ENCODE results near the gene PLAC9. TPM values are rescaled to one million over a fixed set of nuclear protein-coding genes. Genes with fewer than 3 reads are reported as not detected.

PLAC9 gene
- total RNA-seq, 1 donor from 2014 or later, result 1.5 TPM

- no peak overlapping the region for H2AFZ ChIP-seq (ENCODE audit: low read depth, low read length)
- Mint-ChIP-seq H3K9me3 (ENCODE audit: unreplicated experiment) (peaks cover 18% of the 10 kb centered on the region), H3K27me3 (ENCODE audit: low read depth, unreplicated experiment) (peaks cover 2% of the 10 kb centered on the region), H3K36me3 (ENCODE audit: low read depth, unreplicated experiment) (peaks cover 2% of the 10 kb centered on the region), H3K4me1 (ENCODE audit: low read depth, unreplicated experiment) (no peaks in the 10 kb centered on the region), H3K4me3 (ENCODE audit: unreplicated experiment) (no peak overlapping the region), H3K27ac (ENCODE audit: unreplicated experiment) (no peak overlapping the region)
- FAIRE-seq, result no peak
- H3K79me2 ChIP-seq (ENCODE audit: insufficient read depth, low read length), result no peaks in the 10 kb centered on the region
- H3K36me3 ChIP-seq (ENCODE audit: insufficient read depth, low read length), result no peaks in the 10 kb centered on the region
- no peaks in the 10 kb centered on the region for H4K20me1 ChIP-seq (ENCODE audit: insufficient read depth, low read length)
- no peak overlapping the region for H3K27ac ChIP-seq (ENCODE audit: low read depth, low read length)
- no peak overlapping the region for H3K4me2 ChIP-seq (ENCODE audit: low read length)
- DNase-seq (ENCODE audit: low read depth), result no peak
- H3K4me1 ChIP-seq (ENCODE audit: insufficient read depth, low read length), result no peaks in the 10 kb centered on the region
- peaks cover 12% of the 10 kb centered on the region for H3K9me3 ChIP-seq (ENCODE audit: insufficient read depth, low read depth, low read length)
- no peaks in the 10 kb centered on the region for H3K27me3 ChIP-seq (ENCODE audit: insufficient read depth, low read length)
- no peak overlapping the region for H3K9ac ChIP-seq (ENCODE audit: low read length)
- TF ChIP-seq EZH2 (IDR thresholded peaks at IDR 0.05; ENCODE audit: insufficient read depth, low read length) (no peak), CTCF (IDR thresholded peaks at IDR 0.05; ENCODE audit: insufficient read depth, low read depth, low read length) (no peak)
- no peak overlapping the region for H3K4me3 ChIP-seq (ENCODE audit: insufficient read depth, low read depth, low read length)
Observed at GRCh38 chr10:80110986-80111385, 21.5 kb upstream of the PLAC9 start.

GRCh38 chr10:80118669-80119068, 13.9 kb upstream of the PLAC9 start:
- Histone ChIP-seq H3K27me3 (ENCODE audit: insufficient read depth, low read length) (no peaks in the 10 kb centered on the region), H3K9ac (ENCODE audit: low read length) (no peak overlapping the region), H3K27ac (ENCODE audit: low read depth, low read length) (no peak overlapping the region), H2AFZ (ENCODE audit: low read depth, low read length) (no peak overlapping the region), H3K4me3 (ENCODE audit: insufficient read depth, low read depth, low read length) (no peak overlapping the region), H3K79me2 (ENCODE audit: insufficient read depth, low read length) (no peaks in the 10 kb centered on the region), H4K20me1 (ENCODE audit: insufficient read depth, low read length) (no peaks in the 10 kb centered on the region), H3K9me3 (ENCODE audit: insufficient read depth, low read depth, low read length) (no peaks in the 10 kb centered on the region), H3K4me1 (ENCODE audit: insufficient read depth, low read length) (no peaks in the 10 kb centered on the region), H3K4me2 (ENCODE audit: low read length) (no peak overlapping the region), H3K36me3 (ENCODE audit: insufficient read depth, low read length) (no peaks in the 10 kb centered on the region)
- no peaks in the 10 kb centered on the region for H3K4me1 Mint-ChIP-seq (ENCODE audit: low read depth, unreplicated experiment)
- FAIRE-seq (no peak), DNase-seq (ENCODE audit: low read depth) (no peak)
- no peak overlapping the region for H3K27ac Mint-ChIP-seq (ENCODE audit: unreplicated experiment)
- peaks cover 8% of the 10 kb centered on the region for H3K27me3 Mint-ChIP-seq (ENCODE audit: low read depth, unreplicated experiment)
- H3K9me3 Mint-ChIP-seq (ENCODE audit: unreplicated experiment), result no peaks in the 10 kb centered on the region
- H3K4me3 Mint-ChIP-seq (ENCODE audit: unreplicated experiment), result no peak overlapping the region
- no peaks in the 10 kb centered on the region for H3K36me3 Mint-ChIP-seq (ENCODE audit: low read depth, unreplicated experiment)
- TF ChIP-seq CTCF (IDR thresholded peaks at IDR 0.05; ENCODE audit: insufficient read depth, low read depth, low read length), result no peak
- TF ChIP-seq EZH2 (IDR thresholded peaks at IDR 0.05; ENCODE audit: insufficient read depth, low read length), result no peak

- Histone ChIP-seq H3K4me3 (ENCODE audit: insufficient read depth, low read depth, low read length) (no peak overlapping the region), H3K27ac (ENCODE audit: low read depth, low read length) (no peak overlapping the region), H4K20me1 (ENCODE audit: insufficient read depth, low read length) (no peaks in the 10 kb centered on the region), H3K9ac (ENCODE audit: low read length) (no peak overlapping the region), H3K9me3 (ENCODE audit: insufficient read depth, low read depth, low read length) (no peaks in the 10 kb centered on the region), H3K36me3 (ENCODE audit: insufficient read depth, low read length) (no peaks in the 10 kb centered on the region), H3K4me2 (ENCODE audit: low read length) (no peak overlapping the region), H2AFZ (ENCODE audit: low read depth, low read length) (no peak overlapping the region), H3K4me1 (ENCODE audit: insufficient read depth, low read length) (no peaks in the 10 kb centered on the region), H3K27me3 (ENCODE audit: insufficient read depth, low read length) (no peaks in the 10 kb centered on the region), H3K79me2 (ENCODE audit: insufficient read depth, low read length) (no peaks in the 10 kb centered on the region)
- no peak overlapping the region for H3K4me3 Mint-ChIP-seq (ENCODE audit: unreplicated experiment)
- no peaks in the 10 kb centered on the region for H3K36me3 Mint-ChIP-seq (ENCODE audit: low read depth, unreplicated experiment)
- H3K9me3 Mint-ChIP-seq (ENCODE audit: unreplicated experiment), result no peaks in the 10 kb centered on the region
- DNase-seq (ENCODE audit: low read depth) (no peak), FAIRE-seq (no peak)
- peaks cover 12% of the 10 kb centered on the region for H3K27me3 Mint-ChIP-seq (ENCODE audit: low read depth, unreplicated experiment)
- H3K27ac Mint-ChIP-seq (ENCODE audit: unreplicated experiment), result no peak overlapping the region
- H3K4me1 Mint-ChIP-seq (ENCODE audit: low read depth, unreplicated experiment), result no peaks in the 10 kb centered on the region
- TF ChIP-seq CTCF (IDR thresholded peaks at IDR 0.05; ENCODE audit: insufficient read depth, low read depth, low read length), result no peak
- TF ChIP-seq EZH2 (IDR thresholded peaks at IDR 0.05; ENCODE audit: insufficient read depth, low read length), result no peak
Observed at GRCh38 chr10:80122110-80122710, 10.3 kb upstream of the PLAC9 start.

Data from astrocyte (in vitro differentiated cells and primary cell).